GM04504 (cell line): Measurements from ENCODE around the gene OR6S1.
A peak's percentile ranks its signal among the peaks of the same experiment; 100 is the strongest.
"Not testable (repeated sequence)": the region's sequence is repeated elsewhere in the genome, so short reads cannot be mapped to it uniquely, and the experiment has no call there.

Experiments
- DNase-seq: peaks from one replicate; pipeline ENCODE4 v3.0.0-alpha.2; 2012; ENCODE audit warnings: low read depth

Gene OR6S1

GRCh38 chr14:20631023-20631879 is 10.2 kb downstream of the OR6S1 start:
- DNase-seq = no peak

DNA sequence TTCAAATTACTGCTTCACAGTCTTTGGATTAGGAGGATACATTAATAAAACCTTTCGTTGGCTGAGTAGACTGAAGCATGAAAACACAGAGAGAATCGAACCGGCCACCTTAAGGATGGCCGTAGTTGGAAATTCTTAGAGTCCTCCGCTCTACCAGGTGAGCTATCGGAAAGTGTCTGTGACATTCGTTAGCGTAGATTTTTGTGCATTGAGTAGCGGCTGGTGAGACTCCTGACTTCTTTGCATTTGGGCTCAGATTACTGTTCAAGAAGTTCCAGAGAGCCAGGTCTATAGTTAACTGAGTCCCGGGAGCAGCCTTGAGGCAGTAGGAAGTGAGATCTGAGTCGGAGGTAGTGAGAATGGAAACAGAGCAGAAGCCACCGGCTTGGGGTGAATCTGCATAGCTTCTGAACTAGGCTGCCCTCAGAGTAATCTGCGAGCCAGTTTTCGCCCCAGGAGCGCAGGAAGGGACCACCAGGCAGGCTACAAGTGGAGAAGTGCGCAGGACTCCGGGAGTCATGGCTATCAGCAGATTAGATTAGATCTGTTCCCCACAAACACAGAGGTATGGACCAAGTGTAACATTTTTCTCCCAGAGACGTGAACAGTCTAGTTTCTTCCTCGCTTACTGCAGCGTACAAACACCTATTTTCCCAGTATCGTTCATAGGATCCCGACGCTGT is 11.0 kb downstream of the OR6S1 start:
- no peak for DNase-seq

GRCh38 chr14:20628063-20628854 is 13.2 kb downstream of the OR6S1 start:
- no peak for DNase-seq

GRCh38 chr14:20627346-20628027 is 14.0 kb downstream of the OR6S1 start:
- DNase-seq = no peak

GRCh38 chr14:20626274-20626673 is 15.2 kb downstream of the OR6S1 start:
- DNase-seq = no peak

- no peak for DNase-seq
These were observed 16.9 kb downstream of the OR6S1 start for GRCh38 chr14:20624495-20625070.

GRCh38 chr14:20623798-20624197 is 17.7 kb downstream of the OR6S1 start:
- DNase-seq = no peak

GRCh38 chr14:20622816-20623291 is 18.6 kb downstream of the OR6S1 start:
- DNase-seq = no peak

GRCh38 chr14:20620798-20621478 is 20.6 kb downstream of the OR6S1 start:
- DNase-seq = no peak

GRCh38 chr14:20619688-20620087 is 21.8 kb downstream of the OR6S1 start:
- DNase-seq = not testable (repeated sequence)

DNA sequence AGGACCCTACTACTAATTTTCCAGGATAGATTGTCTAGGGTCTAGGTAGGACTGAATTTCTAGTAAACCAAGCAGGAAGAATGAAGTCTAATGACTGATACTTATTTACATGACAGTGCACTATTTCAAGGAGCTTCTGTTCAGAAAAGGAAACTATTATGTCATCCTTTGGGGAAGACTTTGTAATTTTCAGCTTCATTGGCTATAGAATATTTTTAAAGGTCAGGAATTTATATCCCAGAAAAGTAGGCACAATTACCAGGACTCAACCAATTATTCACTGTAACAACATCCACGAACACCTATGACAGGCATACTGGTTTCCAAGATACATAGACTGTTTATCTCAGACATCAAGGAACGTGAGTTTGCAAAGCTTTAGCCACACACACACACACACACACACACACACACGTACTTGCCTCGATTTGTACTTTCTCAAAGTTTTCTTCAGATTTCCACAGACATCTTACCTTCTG is 23.2 kb downstream of the OR6S1 start:
- no peak for DNase-seq

GRCh38 chr14:20617138-20618003 is 24.1 kb downstream of the OR6S1 start:
- no peak for DNase-seq

- DNase-seq = no peak
These were observed 25.5 kb downstream of the OR6S1 start for GRCh38 chr14:20615996-20616395.

DNA sequence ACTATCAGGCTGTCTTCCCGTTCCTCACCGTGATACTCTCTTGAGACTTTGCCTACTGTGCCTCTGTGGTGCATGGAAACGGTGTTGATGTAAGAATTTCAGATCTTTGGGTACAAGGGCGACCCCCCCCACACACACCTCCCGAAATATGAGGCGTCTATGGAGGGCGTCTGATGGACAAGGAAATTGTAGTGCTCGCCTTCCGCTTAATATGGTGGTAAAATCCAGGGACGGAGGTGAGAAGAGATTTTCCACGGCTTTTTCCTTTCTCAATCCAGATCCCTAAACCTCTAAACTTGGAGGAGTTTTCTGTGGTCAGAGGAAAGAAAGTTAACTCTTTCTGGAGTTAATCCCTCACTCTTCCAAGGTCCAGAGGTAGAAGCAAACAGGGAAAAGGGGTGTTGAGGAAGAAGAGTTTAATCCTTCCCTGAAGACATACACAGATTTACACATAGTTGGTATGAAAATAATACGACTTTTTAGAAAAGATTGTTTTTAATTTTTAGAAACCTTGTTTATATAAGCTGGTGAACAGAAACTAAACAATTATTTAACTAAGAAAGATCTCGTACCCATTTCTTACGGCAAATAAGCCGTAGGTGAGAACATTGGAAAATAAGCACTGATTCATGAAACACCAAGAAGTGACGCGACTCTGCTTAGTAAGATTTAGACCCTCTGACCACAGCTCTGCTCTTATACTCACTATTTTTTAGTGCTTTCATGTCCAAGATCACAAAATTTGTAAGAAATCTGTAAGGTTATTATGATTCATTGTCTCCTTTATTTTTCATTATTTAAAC is 27.3 kb downstream of the OR6S1 start:
- no peak for DNase-seq

- peak; percentile 92 for DNase-seq
These were observed 28.1 kb downstream of the OR6S1 start for GRCh38 chr14:20613094-20614037.

DNA sequence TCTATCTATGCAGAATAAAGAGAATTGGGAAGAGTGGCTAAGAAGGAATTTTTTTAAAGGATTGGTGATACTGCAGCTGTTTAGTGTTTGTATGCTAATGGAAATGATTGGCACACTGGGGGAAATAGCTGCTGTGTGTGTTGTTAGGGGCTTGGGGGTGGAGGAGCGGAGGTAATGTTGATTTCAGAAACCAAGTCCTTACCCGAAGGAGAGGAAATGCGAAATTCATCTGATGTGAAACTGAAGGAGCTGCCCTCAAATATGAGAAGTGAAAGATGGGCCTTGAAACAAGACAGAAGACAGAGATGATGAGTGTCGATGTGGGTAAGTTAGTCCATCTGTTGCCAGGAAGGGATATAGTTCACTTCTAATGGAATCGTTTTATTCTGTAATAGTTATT is 29.1 kb downstream of the OR6S1 start:
- DNase-seq = no peak

DNA sequence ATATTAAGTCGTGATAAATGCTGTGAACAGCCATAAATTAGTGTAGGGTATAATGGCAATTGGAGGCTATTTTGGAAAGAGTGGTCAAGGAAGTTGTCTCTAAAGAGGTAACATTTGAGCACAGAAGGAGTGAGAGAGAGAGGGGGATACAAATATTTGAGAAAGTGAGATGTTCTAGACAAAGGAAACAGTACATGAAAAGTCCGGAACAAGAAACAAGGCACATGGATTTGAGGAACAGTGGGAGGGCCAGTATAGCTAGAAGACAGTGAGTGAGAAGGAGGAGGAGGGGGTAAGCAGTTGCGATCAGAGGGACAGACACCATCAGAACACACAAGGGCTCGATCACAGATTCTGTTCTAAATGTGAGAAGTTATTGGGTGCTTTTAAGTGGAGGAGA is 30.2 kb downstream of the OR6S1 start:
- DNase-seq = no peak
